Large intestine (tissue), 3 donors: Measurements from ENCODE around the gene SHOX. TPM values are rescaled to one million over a fixed set of nuclear protein-coding genes. Genes with fewer than 3 reads are reported as not detected.

ENCODE experiments used
- DNase-seq, 2 donors: peaks; one replicate each; pipeline versions ENCODE4 v3.0.0 to v3.0.0-alpha.2; 2013
- H3K27ac ChIP-seq: one replicate; pipeline ENCODE4 v1.5.1; 2013; ENCODE audit warnings: low read length
- H3K27me3 ChIP-seq: 2 replicates; pipeline ENCODE4 v1.6.1; 2013; ENCODE audit warnings: low read length; ENCODE audit not compliant: control insufficient read depth, insufficient read depth
- H3K36me3 ChIP-seq: 2 replicates; pipeline ENCODE4 v1.6.1; 2013; ENCODE audit warnings: low read length; ENCODE audit not compliant: control insufficient read depth, insufficient read depth
- H3K4me1 ChIP-seq: one replicate; pipeline ENCODE4 v1.6.1; 2013; ENCODE audit warnings: low read length; ENCODE audit not compliant: control insufficient read depth, insufficient read depth
- H3K4me3 ChIP-seq: one replicate; pipeline ENCODE4 v1.5.1; 2013; ENCODE audit warnings: low read length
- H3K9me3 ChIP-seq: one replicate; pipeline ENCODE4 v1.6.1; 2013; ENCODE audit warnings: mild to moderate bottlenecking, low read depth, low read length, moderate library complexity; ENCODE audit not compliant: control insufficient read depth
- WGBS: methylation state at CpG from one replicate; pipeline ENCODE4 v1.1.5; 2013; ENCODE audit warnings: low lambda C conversion rate; ENCODE audit not compliant: insufficient coverage; 5-methylcytosine and 5-hydroxymethylcytosine counted together
- polyA plus RNA-seq: library from polyadenylated mRNA; unstranded; fragments of 120-200 nt; gene quantifications from one replicate; pipeline ENCODE4 v1.2.1, GENCODE V29; 2013

The SHOX gene
- polyA plus RNA-seq, 1 donor: 0.01 TPM

GRCh38 chrX:683576-683975, 53.0 kb downstream of the SHOX start:
- Histone ChIP-seq H3K27ac (no peak overlapping the region), H3K9me3 (peaks cover 5% of the 10 kb centered on the region), H3K4me1 (no peaks in the 10 kb centered on the region), H3K27me3 (no peaks in the 10 kb centered on the region), H3K36me3 (no peaks in the 10 kb centered on the region), H3K4me3 (no peak overlapping the region)
- DNase-seq: no peak
- WGBS: no CpG with 5 or more reads among the region's 8 CpGs

GRCh38 chrX:685120-686032, 54.8 kb downstream of the SHOX start:
- no peaks in the 10 kb centered on the region for H3K36me3 ChIP-seq
- H3K4me1 ChIP-seq: no peaks in the 10 kb centered on the region
- no peaks in the 10 kb centered on the region for H3K9me3 ChIP-seq
- no peak overlapping the region for H3K4me3 ChIP-seq
- no CpG with 5 or more reads among the region's 13 CpGs for WGBS
- no peak overlapping the region for H3K27ac ChIP-seq
- no peaks in the 10 kb centered on the region for H3K27me3 ChIP-seq
- DNase-seq: no peak

GRCh38 chrX:689983-690382, 59.4 kb downstream of the SHOX start:
- no CpG with 5 or more reads among the region's 7 CpGs for WGBS
- no peaks in the 10 kb centered on the region for H3K36me3 ChIP-seq
- no peak overlapping the region for H3K27ac ChIP-seq
- H3K9me3 ChIP-seq: no peaks in the 10 kb centered on the region
- no peak overlapping the region for H3K4me3 ChIP-seq
- no peaks in the 10 kb centered on the region for H3K4me1 ChIP-seq
- DNase-seq: no peak
- no peaks in the 10 kb centered on the region for H3K27me3 ChIP-seq

- no peak overlapping the region for H3K4me3 ChIP-seq
- no peaks in the 10 kb centered on the region for H3K27me3 ChIP-seq
- DNase-seq: no peak
- WGBS: no CpG with 5 or more reads among the region's 19 CpGs
- no peak overlapping the region for H3K27ac ChIP-seq
- no peaks in the 10 kb centered on the region for H3K9me3 ChIP-seq
- H3K4me1 ChIP-seq: no peaks in the 10 kb centered on the region
- H3K36me3 ChIP-seq: no peaks in the 10 kb centered on the region
These were observed 64.2 kb downstream of the SHOX start for GRCh38 chrX:694800-695199.

GRCh38 chrX:698206-698605, 67.6 kb downstream of the SHOX start:
- Histone ChIP-seq H3K9me3 (no peaks in the 10 kb centered on the region), H3K27me3 (no peaks in the 10 kb centered on the region), H3K36me3 (no peaks in the 10 kb centered on the region), H3K27ac (no peak overlapping the region), H3K4me3 (no peak overlapping the region), H3K4me1 (no peaks in the 10 kb centered on the region)
- no peak for DNase-seq
- WGBS: 95% methylated on average over 5 of the region's 20 CpGs

GRCh38 chrX:700936-701335, 70.3 kb downstream of the SHOX start:
- WGBS: 80% methylated on average over 1 of the region's 6 CpGs
- no peaks in the 10 kb centered on the region for H3K4me1 ChIP-seq
- H3K9me3 ChIP-seq: no peaks in the 10 kb centered on the region
- H3K4me3 ChIP-seq: no peak overlapping the region
- no peak overlapping the region for H3K27ac ChIP-seq
- DNase-seq: no peak
- no peaks in the 10 kb centered on the region for H3K27me3 ChIP-seq
- no peaks in the 10 kb centered on the region for H3K36me3 ChIP-seq

- WGBS: no CpG with 5 or more reads among the region's 5 CpGs
- Histone ChIP-seq H3K27me3 (no peaks in the 10 kb centered on the region), H3K9me3 (no peaks in the 10 kb centered on the region), H3K4me3 (no peak overlapping the region), H3K36me3 (no peaks in the 10 kb centered on the region), H3K4me1 (no peaks in the 10 kb centered on the region), H3K27ac (no peak overlapping the region)
- no peak for DNase-seq
These were observed 71.1 kb downstream of the SHOX start for GRCh38 chrX:701673-702072.

- H3K4me3 ChIP-seq: no peak overlapping the region
- no peak for DNase-seq
- H3K36me3 ChIP-seq: no peaks in the 10 kb centered on the region
- H3K27me3 ChIP-seq: no peaks in the 10 kb centered on the region
- H3K27ac ChIP-seq: no peak overlapping the region
- no peaks in the 10 kb centered on the region for H3K9me3 ChIP-seq
- no peaks in the 10 kb centered on the region for H3K4me1 ChIP-seq
- 100% methylated on average over 1 of the region's 2 CpGs for WGBS
These were observed 72.9 kb downstream of the SHOX start for GRCh38 chrX:703466-703865.

GRCh38 chrX:703866-704265, 73.3 kb downstream of the SHOX start:
- H3K27ac ChIP-seq: no peak overlapping the region
- no peak overlapping the region for H3K4me3 ChIP-seq
- no peaks in the 10 kb centered on the region for H3K36me3 ChIP-seq
- H3K27me3 ChIP-seq: no peaks in the 10 kb centered on the region
- H3K9me3 ChIP-seq: no peaks in the 10 kb centered on the region
- no peak for DNase-seq
- WGBS: 83% methylated on average over 1 of the region's 3 CpGs
- H3K4me1 ChIP-seq: no peaks in the 10 kb centered on the region
